GM12892 (cell line): ENCODE data around the gene DIRAS1.
A peak's percentile ranks its signal among the peaks of the same experiment; 100 is the strongest.
"Not testable (repeated sequence)": the region's sequence is repeated elsewhere in the genome, so short reads cannot be mapped to it uniquely, and the experiment has no call there.

Experiments
- DNase-seq: peaks from one replicate; pipeline ENCODE4 v3.0.0; 2011; ENCODE audit not compliant: insufficient read length
- FAIRE-seq: peaks from 2 replicates; lab custom pipeline; 2011; peaks lifted over from hg19 to GRCh38; lab: Jason Lieb, UNC
- POLR2A ChIP-seq: IDR thresholded peaks from 2 replicates; pipeline ENCODE4 v1.6.1; 2011; ENCODE audit warnings: low read depth, low read length, control low read depth
- POLR2AphosphoS5 ChIP-seq: IDR thresholded peaks from 2 replicates; pipeline ENCODE4 v1.6.1; 2011; ENCODE audit warnings: low read depth, low read length, control low read depth
- TAF1 ChIP-seq: IDR thresholded peaks from 2 replicates; pipeline ENCODE4 v1.6.1; 2011; ENCODE audit warnings: low read depth, mild to moderate bottlenecking, control low read depth, low read length, borderline replicate concordance

DIRAS1 gene

GRCh38 chr19:2700660-2701360, 20.4 kb downstream of the DIRAS1 start:
- TF ChIP-seq POLR2AphosphoS5: no peak
- no peak for FAIRE-seq
- DNase-seq: no peak

DNA sequence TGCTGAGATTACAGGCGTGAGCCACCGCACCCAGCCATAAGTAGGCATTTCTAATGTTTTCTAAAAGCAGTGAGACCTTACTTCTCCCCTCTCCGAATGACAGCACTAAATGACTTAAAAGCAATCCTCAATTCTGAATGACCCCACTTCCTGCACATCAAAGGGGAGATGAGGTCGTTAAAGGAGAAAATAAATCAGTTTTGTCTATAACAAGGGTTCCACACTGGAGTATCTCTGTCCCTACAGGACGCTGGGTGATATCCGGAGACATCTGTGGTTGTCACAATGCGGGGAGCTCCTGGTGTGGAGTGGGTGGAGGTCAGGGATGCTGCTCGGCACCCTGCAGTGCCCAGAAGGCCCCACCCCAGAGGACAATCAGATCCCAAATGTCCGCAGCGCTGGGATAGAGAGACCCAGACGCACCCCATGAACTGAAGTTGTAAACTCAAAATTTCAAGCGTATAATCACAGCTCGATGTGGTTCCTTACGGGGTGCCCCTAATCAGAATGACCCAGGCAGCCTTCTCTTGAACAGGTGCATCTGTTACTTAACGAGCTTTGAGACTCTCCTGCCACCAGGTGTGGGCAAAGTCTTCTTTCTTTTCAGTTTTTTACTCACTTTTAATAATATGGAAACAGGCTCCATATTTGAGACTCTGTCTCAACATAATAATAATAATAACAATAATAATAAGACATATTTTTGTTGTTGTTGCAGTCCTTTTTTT, 21.6 kb downstream of the DIRAS1 start:
- FAIRE-seq (peak; percentile 69), DNase-seq (no peak)
- no peak for TF ChIP-seq POLR2A
- TF ChIP-seq POLR2AphosphoS5: no peak
- no peak for TF ChIP-seq TAF1

- DNase-seq (no peak), FAIRE-seq (no peak)
- TF ChIP-seq POLR2AphosphoS5 (no peak), TAF1 (no peak), POLR2A (no peak)
Measured at GRCh38 chr19:2694196-2694595, 27.0 kb downstream of the DIRAS1 start.

GRCh38 chr19:2693492-2694160, 27.5 kb downstream of the DIRAS1 start:
- FAIRE-seq: no peak
- TF ChIP-seq POLR2A (no peak), TAF1 (no peak), POLR2AphosphoS5 (no peak)
- no peak for DNase-seq

GRCh38 chr19:2691951-2692350, 29.2 kb downstream of the DIRAS1 start:
- DNase-seq: no peak
- no peak for FAIRE-seq
- no peak for TF ChIP-seq TAF1
- no peak for TF ChIP-seq POLR2A
- no peak for TF ChIP-seq POLR2AphosphoS5

DNA sequence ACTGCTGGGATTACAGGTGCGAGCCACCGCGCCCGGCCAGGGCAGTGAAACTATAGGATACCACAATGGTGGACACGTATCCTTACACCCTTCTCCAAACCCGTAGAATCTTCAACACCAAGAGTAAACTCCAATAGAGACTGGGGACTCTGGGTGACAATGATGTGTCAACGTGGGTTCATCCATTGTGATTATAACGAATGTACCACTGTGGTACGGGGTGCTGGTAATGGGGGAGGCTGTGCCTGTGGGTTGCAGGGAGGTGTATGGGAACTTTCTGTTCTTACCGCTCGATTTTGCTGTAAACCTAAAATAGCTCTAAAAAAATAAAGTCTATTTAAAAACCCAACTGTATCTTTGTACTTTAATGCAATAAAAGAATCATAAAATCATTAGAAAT, 30.3 kb downstream of the DIRAS1 start:
- no peak for TF ChIP-seq POLR2AphosphoS5
- TF ChIP-seq POLR2A: no peak
- TF ChIP-seq TAF1: no peak
- DNase-seq (no peak), FAIRE-seq (no peak)

GRCh38 chr19:2686360-2686759, 34.8 kb downstream of the DIRAS1 start:
- FAIRE-seq: no peak
- no peak for DNase-seq
- TF ChIP-seq POLR2A (no peak), POLR2AphosphoS5 (no peak), TAF1 (no peak)

DNA sequence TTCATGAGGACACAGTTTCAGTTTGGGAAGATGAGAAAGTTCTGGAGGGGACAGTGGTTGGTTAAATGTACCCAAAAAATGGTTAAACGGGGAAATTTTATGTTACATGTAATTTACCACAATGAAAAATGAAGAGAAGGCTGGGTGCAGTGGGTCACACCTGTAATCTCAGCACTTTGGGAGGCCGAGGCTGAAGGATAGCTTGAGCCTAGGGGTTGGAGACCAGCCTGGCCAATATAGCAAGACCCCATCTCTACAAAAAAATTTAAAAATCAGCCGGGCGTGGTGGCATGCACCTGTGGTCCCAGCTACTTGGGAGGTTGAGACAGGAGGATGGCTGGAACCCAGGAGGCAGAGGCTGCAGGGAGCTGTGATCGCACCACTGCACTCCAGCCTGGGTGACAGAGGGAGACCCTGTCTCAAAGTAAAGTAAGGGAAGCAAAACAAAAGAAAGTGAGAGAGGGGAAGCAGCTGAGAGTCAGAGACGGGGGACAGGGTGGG, 35.9 kb downstream of the DIRAS1 start:
- DNase-seq (no peak), FAIRE-seq (no peak)
- TF ChIP-seq POLR2A (no peak), TAF1 (no peak), POLR2AphosphoS5 (no peak)

GRCh38 chr19:2683430-2684003, 37.7 kb downstream of the DIRAS1 start:
- TF ChIP-seq TAF1 (no peak), POLR2A (no peak), POLR2AphosphoS5 (no peak)
- DNase-seq: no peak
- FAIRE-seq: no peak

- FAIRE-seq: peak; percentile 78
- TF ChIP-seq TAF1 (no peak), POLR2A (no peak), POLR2AphosphoS5 (no peak)
- no peak for DNase-seq
Measured at GRCh38 chr19:2680808-2681207, 40.4 kb downstream of the DIRAS1 start.

DNA sequence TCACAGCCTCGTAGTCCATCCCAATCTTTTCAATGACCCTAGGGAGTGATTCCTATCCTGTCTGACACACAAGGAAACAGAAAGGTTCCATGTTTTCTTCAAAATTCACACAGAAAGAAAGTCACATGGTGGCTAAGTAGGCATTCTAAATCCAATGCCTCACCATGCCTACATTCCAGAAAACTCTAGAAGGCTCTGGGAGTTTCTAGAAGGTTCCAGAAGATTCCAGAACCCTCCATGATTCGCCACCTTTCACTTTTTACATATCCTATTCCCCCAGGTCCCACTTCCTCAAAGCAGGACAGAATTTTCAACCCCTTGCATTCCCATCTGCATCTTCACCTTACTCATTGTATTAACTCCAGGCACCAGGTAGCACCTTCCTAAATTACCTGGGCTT, 41.7 kb downstream of the DIRAS1 start:
- no peak for DNase-seq
- no peak for FAIRE-seq
- TF ChIP-seq TAF1 (no peak), POLR2AphosphoS5 (no peak), POLR2A (no peak)

- DNase-seq: not testable (repeated sequence)
Measured at GRCh38 chr19:2678948-2679347, 42.2 kb downstream of the DIRAS1 start.

More at GRCh38 chr19:2678948-2679347, 42.2 kb downstream of the DIRAS1 start:
- not testable (repeated sequence) for FAIRE-seq
